ENCODE measurements around the gene METTL23.

METTL23 gene

GRCh38 chr17:76747716-76748363 is 21.2 kb downstream of the METTL23 start:
- H3K9me2 ChIP-seq (replicated peaks; ENCODE audit: insufficient read depth, low read length), result no peaks in the 10 kb centered on the region
- H3K9me3 ChIP-seq (ENCODE audit: insufficient read depth, low read length), result no peaks in the 10 kb centered on the region
- peaks cover 3% of the 10 kb centered on the region; the same call in 1 of the 2 replicates for H3K36me3 ChIP-seq (ENCODE audit: low read length)
- no peak overlapping the region for H3K9ac ChIP-seq (ENCODE audit: low read length)
- no peak overlapping the region for H3K27ac ChIP-seq (ENCODE audit: low read depth, low read length)
- H4K20me1 ChIP-seq (ENCODE audit: low read depth, low read length), result no peaks in the 10 kb centered on the region
- H3K27me3 ChIP-seq (ENCODE audit: low read length), result no peaks in the 10 kb centered on the region
- no peak overlapping the region for H3K4me2 ChIP-seq (ENCODE audit: low read depth, low read length, poor library complexity, severe bottlenecking)
- H3K4me3 ChIP-seq (ENCODE audit: insufficient read depth, low read length, poor library complexity, severe bottlenecking), result no peak overlapping the region
- TF ChIP-seq, protein P1, sequence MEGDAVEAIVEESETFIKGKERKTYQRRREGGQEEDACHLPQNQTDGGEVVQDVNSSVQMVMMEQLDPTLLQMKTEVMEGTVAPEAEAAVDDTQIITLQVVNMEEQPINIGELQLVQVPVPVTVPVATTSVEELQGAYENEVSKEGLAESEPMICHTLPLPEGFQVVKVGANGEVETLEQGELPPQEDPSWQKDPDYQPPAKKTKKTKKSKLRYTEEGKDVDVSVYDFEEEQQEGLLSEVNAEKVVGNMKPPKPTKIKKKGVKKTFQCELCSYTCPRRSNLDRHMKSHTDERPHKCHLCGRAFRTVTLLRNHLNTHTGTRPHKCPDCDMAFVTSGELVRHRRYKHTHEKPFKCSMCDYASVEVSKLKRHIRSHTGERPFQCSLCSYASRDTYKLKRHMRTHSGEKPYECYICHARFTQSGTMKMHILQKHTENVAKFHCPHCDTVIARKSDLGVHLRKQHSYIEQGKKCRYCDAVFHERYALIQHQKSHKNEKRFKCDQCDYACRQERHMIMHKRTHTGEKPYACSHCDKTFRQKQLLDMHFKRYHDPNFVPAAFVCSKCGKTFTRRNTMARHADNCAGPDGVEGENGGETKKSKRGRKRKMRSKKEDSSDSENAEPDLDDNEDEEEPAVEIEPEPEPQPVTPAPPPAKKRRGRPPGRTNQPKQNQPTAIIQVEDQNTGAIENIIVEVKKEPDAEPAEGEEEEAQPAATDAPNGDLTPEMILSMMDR (IDR thresholded peaks at IDR 0.05; ENCODE audit: insufficient read depth, low read length, poor library complexity, severe bottlenecking), result no peak
- no peak for TF ChIP-seq EZH2phosphoT487 (conservative IDR thresholded peaks at IDR 0.05; ENCODE audit: low read length)
- H2AFZ ChIP-seq (ENCODE audit: low read depth, low read length, severe bottlenecking), result no peak overlapping the region
- H3K79me2 ChIP-seq (ENCODE audit: insufficient read depth, low read length), result no peaks in the 10 kb centered on the region
- H3F3A ChIP-seq (ENCODE audit: insufficient read depth), result no peaks in the 10 kb centered on the region

GRCh38 chr17:76748657-76749056 is 22.0 kb downstream of the METTL23 start:
- no peak overlapping the region for H3K4me3 ChIP-seq (ENCODE audit: insufficient read depth, low read length, poor library complexity, severe bottlenecking)

DNA sequence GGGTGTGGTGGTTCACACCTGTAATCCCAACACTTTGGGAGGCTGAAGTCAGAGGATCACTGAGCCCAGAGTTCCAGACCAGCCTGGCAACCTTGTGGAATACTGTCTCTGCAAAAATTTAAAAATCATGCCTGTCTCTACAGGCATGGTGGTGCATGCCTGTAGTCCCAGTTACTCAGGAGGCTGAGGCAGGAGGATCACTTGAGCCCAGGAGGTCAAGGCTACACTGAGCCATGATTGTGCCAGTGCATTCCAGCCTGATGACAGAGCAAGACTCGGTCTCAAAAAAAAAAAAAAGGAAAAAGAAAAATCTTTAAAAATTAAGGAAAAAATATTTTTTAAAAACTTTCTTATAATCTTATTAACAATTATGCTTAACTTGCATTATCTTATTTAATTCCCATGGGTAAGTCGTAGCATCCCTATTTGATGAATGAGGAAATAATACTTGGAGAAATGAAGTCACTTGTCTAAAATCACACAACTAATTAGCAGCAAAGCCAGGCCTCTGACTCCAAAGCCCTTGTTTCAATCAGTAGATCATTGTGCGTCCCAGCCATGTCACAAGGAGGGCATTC is 24.9 kb downstream of the METTL23 start:
- Histone ChIP-seq H3K9ac (ENCODE audit: low read length) (no peak overlapping the region), H3K9me2 (replicated peaks; ENCODE audit: insufficient read depth, low read length) (no peaks in the 10 kb centered on the region), H3F3A (ENCODE audit: insufficient read depth) (no peaks in the 10 kb centered on the region), H2AFZ (ENCODE audit: low read depth, low read length, severe bottlenecking) (no peak overlapping the region), H3K27me3 (ENCODE audit: low read length) (no peaks in the 10 kb centered on the region), H3K4me3 (ENCODE audit: insufficient read depth, low read length, poor library complexity, severe bottlenecking) (no peak overlapping the region), H3K9me3 (ENCODE audit: insufficient read depth, low read length) (no peaks in the 10 kb centered on the region), H3K27ac (ENCODE audit: low read depth, low read length) (no peak overlapping the region), H4K20me1 (ENCODE audit: low read depth, low read length) (no peaks in the 10 kb centered on the region), H3K4me2 (ENCODE audit: low read depth, low read length, poor library complexity, severe bottlenecking) (no peak overlapping the region), H3K79me2 (ENCODE audit: insufficient read depth, low read length) (no peaks in the 10 kb centered on the region), H3K36me3 (ENCODE audit: low read length) (no peaks in the 10 kb centered on the region; the same call in 1 of the 2 replicates)
- TF ChIP-seq, protein P1 (IDR thresholded peaks at IDR 0.05; ENCODE audit: insufficient read depth, low read length, poor library complexity, severe bottlenecking), result no peak
- TF ChIP-seq EZH2phosphoT487 (conservative IDR thresholded peaks at IDR 0.05; ENCODE audit: low read length), result no peak

More at GRCh38 chr17:76748657-76749056, 22.0 kb downstream of the METTL23 start:
- Histone ChIP-seq H3K27me3 (ENCODE audit: low read length) (no peaks in the 10 kb centered on the region), H3K9ac (ENCODE audit: low read length) (no peak overlapping the region), H3K9me2 (replicated peaks; ENCODE audit: insufficient read depth, low read length) (no peaks in the 10 kb centered on the region), H3K4me2 (ENCODE audit: low read depth, low read length, poor library complexity, severe bottlenecking) (no peak overlapping the region), H3K9me3 (ENCODE audit: insufficient read depth, low read length) (no peaks in the 10 kb centered on the region), H3F3A (ENCODE audit: insufficient read depth) (no peaks in the 10 kb centered on the region), H3K36me3 (ENCODE audit: low read length) (peaks cover 3% of the 10 kb centered on the region; the same call in 1 of the 2 replicates), H2AFZ (ENCODE audit: low read depth, low read length, severe bottlenecking) (no peak overlapping the region), H3K79me2 (ENCODE audit: insufficient read depth, low read length) (no peaks in the 10 kb centered on the region), H3K27ac (ENCODE audit: low read depth, low read length) (no peak overlapping the region), H4K20me1 (ENCODE audit: low read depth, low read length) (no peaks in the 10 kb centered on the region)
- TF ChIP-seq, protein P1 (IDR thresholded peaks at IDR 0.05; ENCODE audit: insufficient read depth, low read length, poor library complexity, severe bottlenecking), result no peak
- no peak for TF ChIP-seq EZH2phosphoT487 (conservative IDR thresholded peaks at IDR 0.05; ENCODE audit: low read length)
